HG03432 (cell line): ENCODE results near the gene CNOT6.
A peak's percentile ranks its signal among the peaks of the same experiment; 100 is the strongest.
"Not testable (repeated sequence)": the region's sequence is repeated elsewhere in the genome, so short reads cannot be mapped to it uniquely, and the experiment has no call there.

Experiments
- ATAC-seq: cut with Tn5 transposase; IDR thresholded peaks from one replicate; pipeline ENCODE4 v1.9.1; 2021; ENCODE audit warnings: mild to moderate bottlenecking, moderate library complexity; ENCODE audit not compliant: unreplicated experiment

The CNOT6 gene

DNA sequence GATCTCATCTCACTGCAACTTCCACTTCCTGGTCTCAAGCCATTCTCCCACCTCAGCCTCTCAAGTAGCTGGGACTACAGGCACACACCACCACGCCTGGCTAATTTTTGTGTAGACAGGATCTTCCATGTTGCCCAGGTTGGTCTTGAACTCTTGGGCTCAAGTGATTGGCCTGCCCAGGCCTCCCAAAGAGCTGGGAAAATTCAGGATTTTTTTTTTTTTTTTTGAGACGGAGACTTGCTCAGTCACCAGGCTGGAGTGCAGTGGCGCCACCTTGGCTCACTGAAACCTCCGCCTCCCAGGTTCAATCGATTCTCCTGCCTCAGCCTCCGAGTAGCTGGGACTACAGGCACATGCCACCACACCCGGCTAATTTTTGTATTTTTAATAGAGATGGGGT is 21.8 kb downstream of the CNOT6 start:
- ATAC-seq, result not testable (repeated sequence)

DNA sequence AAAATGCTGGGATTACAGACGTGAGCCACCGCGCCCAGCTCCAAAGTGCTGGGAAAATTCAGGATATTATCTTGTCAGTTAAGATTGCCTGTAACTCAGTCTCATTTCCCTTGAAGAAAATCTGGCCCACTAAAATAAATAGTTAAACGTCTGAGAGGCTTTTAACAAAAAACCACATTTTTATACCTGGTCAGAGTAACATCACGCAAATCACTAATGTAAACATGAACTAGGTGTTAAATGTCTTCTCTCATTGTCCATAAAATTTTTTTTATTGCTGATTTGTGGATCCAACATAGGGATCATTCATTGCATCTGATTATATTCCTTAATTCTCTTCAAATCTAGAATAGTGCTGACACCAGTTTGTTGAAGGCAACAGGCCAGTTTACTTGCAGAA is 22.3 kb downstream of the CNOT6 start:
- no peak for ATAC-seq

DNA sequence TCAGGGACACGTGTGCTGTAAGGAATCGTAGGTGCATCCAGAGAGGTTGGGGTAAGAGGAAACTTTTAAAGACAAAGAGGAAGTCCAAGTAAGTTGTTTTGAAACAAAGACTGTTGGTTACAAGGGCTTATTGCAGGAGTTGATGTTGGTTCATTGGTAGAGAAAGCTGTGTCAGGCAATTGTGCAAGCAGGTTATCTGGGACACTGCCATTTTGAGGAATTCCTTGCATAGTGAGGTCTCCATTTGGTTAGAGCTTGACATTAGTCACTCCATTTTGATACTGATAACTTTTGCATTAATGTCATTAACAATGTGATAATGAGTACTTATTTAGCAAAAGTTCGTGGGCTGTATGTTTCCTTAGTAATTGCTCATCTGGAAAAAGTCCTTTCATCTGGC is 24.9 kb downstream of the CNOT6 start:
- no peak for ATAC-seq

DNA sequence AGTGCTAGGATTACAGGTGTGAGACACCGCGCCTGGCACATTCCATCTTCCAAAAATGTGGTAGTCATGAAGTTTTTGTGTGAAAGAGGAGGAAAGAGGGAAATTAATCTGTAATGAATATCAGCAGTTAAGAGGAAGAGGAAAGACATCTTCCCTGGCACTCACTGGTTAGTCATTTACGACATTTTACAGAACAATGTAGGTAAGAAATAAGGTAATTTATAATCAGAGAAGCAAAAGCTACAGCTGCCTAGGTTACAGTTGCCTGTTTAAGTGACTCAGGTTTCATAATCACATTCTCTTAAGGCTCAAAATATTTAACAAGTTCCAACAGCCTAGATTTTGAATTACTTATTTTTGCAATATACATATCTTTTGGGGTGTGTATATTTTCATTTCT is 26.9 kb downstream of the CNOT6 start:
- no peak for ATAC-seq

DNA sequence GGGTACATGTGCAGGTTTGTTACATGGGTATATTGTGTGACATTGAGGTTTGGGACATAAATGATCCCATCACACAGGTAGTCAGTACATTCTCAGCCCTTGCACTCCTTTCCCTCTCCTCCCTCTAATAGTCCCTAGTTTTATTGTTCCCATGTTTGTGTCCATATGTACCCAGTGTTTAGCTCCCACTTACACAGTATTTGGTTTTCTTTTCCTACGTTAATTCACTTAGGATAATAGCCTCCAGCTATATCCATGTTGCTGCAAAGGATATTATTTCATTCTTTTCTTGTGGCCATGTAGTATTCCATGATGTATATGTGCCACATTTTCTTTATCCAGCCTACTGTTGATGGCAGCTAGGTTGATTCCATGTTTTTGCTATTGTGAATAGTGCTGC is 27.4 kb downstream of the CNOT6 start:
- no peak for ATAC-seq

DNA sequence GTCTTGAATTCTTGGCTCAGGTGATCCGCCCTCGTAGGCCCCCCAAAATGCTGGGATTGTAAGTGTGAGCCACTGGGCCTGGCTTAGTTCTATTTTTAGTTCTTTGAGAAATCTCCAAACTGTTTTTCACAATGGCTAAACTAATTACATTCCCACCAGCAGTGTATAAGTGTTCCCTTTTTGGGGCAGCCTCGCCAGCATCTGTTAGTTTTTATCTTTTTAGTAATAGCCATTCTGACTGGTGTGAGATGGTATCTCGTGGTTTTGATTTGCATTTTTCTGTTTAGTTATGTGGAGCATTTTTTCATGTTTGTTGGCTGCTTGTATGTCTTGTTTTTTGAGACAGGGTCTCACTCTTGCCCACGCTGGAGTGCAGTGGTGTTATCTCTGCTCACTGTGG is 28.2 kb downstream of the CNOT6 start:
- ATAC-seq, result no peak

DNA sequence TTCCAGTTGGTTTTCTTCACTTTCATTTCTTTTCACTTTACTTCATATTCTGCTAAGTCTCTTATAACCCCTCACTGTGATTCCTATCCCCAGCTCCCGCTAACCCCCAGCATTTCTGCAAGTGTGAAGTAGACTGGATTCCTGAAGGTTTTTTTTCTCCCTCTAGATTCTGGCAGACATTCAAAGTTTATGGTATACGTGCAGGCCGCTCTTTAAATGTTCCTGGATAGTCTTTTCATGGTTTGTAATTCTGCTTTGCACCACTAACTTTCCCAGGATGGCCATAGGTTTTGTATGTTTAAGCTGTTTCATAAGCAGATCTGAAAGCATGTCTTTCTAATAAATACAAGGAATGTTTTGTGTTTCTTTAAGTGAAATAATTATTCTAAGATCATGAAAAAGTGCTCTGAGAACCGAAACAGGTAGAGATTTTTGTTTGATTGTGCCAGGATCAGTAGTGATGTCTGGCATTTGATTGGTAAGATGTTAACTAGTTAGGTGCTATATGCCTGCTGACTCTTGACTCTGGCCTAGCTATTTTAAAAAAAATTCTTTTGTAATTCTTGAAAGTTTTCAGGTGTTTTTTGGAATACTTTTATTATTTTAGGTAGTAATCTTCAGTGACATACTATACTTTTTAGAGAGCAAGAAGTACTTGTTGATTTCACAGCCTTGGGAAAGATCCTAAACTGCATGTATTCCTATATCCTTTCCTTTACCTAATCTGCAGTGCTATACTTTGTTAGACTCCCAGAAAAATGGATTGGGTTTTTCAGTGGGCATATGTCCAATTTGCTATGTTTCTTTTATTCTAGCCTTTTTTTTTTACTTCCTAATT is 29.7 kb downstream of the CNOT6 start:
- no peak for ATAC-seq

DNA sequence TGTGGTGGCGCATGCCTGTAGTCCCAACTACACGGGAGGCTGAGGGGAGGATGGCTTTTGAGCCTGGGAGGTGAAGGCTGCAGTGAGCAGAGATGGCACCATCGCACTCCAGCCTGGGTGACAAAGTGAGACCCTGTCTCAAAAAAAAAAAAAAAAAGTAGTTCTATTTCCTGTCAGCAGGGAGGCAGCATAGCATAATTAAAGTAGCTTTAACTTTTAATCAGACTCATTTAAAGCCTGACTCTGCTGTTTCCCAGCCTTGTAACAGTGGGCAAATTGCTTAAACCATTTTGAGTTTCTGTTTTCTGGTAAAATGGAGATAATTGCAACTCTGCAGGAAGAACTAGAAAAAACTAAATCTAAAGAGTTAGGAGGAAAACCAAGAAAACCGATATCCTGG is 31.2 kb downstream of the CNOT6 start:
- no peak for ATAC-seq

DNA sequence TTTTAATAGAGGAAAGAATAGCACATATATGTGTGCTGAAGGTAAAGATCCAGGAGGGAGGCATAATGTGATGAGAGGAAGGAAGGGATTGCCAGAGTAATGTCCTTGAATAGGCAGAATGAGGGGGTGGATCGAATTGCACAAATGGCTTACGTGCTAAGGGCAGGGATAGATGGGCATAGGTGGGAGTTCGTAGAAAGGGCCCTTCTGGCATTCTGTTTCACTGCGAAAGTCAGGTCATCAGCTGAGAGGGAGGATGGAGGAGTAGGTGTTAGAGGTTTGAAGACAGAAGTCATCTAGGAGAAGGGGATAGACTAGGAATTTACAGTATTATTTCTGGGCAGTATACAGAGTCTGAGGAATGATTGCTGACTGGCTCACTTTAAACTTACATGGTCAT is 32.1 kb downstream of the CNOT6 start:
- ATAC-seq, result no peak

DNA sequence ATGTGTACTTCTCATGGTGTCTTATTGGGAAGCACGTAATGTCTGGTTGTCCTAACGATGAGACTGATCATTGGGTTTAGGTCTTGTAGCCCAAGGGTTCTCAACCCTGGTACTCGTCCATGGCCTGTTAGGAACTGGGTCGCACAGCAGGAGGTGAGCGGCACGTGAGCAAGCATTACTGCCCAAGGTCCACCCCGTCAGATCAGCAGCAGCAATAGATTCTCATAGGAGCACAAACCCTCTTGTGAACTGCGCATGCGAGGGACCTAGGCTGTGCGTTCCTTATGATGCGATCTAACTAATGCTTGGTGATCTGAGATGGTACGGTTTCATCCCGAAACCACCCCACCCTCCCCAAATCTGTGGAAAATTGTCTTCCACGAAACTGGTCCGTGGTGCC is 33.5 kb downstream of the CNOT6 start:
- ATAC-seq, result no peak

DNA sequence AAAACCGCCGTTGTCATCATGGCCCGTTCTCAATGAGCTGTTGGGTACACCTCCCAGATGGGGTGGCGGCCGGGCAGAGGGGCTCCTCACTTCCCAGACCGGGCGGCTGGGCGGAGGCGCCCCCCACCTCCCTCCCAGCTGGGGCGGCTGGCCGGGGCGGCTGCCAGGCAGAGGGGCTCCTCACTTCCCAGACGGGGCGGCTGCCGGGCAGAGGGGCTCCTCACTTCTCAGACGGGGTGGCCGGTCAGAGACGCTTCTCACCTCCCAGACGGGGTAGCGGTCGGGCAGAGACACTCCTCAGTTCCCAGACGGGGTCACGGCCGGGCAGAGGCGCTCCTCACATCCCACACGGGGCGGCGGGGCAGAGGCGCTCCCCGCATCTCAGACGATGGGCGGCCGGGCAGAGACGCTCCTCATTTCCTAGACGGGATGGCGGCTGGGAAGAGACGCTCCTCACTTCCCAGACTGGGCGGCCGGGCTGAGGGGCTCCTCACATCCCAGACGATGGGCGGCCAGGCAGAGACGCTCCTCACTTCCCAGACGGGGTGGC is 36.9 kb downstream of the CNOT6 start:
- not testable (repeated sequence) for ATAC-seq

DNA sequence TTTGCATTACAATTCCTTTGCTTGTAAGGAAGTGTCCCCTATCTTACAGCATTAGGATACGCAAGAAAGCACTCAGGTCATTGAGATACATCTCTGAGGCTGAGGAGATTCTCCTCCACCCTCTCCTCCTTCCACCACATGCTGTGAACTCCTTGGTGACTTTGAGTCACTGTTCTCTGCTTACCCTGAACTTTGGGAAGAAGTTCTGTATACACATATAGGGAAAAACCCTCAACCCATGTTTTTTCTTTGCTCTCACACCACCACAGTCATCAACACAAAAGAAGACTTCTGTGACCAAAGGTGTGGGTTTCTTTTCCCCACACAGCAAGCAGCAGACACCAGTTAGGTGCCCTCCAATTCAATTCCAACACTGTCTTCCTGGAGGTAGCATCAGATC is 38.1 kb downstream of the CNOT6 start:
- no peak for ATAC-seq

DNA sequence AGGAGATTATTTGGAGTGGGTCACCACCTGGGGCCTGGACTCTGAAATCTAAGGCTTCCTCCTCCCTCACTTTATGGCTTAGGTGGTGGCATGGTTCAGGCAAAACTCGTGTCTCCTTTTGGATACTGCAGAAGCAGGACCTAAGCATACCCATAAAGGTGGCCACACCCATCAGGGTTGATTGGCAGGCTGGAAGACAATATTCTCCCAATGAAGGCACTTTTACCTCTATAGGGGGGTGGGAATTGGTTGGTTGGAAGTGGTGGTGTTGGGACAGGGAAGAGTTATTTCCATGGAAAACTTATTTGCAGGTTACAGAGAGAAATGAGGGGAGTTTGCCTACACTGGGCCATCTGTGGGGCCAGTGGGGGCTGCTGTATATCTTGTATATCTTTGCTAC is 39.7 kb downstream of the CNOT6 start:
- ATAC-seq, result no peak

DNA sequence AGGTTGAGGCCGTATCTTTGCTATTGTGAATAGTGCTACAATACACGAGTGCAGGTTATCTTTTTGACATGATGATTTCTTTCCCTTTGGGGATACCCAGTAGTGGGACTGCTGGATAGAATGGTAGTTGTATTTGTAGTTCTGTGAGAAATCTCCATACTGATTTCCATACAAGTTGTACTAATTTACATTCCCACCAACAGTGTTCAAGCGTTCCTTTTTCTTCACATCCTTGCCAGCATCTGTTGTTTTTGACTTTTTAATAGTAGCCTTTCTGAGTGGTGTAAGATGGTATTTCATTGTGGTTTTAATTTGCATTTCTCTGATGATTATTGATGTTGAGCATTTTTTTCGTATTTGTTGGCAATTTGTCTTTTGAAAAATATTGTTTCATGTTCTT is 41.4 kb downstream of the CNOT6 start:
- no peak for ATAC-seq

DNA sequence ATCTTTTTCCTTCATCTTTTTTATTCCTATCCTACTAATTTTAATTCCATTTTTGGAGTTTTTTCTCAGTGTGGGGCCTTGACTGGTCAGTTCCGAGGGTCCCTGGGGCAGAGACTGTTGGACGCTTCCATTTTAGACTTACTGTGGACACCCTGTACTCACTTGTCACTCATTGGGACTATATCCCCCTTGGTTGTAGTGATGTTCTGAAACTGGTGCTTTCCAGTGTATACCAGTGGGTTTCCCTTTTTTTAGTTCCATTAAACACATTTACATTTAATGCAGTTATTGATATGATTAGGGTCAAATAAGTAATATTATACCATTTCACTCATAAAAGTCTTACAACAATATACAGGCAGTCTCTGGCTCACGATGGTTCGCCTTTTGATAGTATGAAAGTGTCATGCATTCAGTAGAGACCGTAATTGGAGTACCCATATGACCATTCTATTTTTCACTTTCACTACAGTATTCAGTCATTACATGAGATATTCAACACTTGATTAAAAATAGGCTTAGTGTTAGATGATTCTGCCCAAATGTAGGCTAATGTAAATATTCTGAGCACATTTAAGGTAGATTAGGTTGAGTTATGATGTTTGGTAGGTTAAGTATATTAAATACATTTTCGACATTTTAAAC is 46.0 kb downstream of the CNOT6 start:
- ATAC-seq, result peak; percentile 91

DNA sequence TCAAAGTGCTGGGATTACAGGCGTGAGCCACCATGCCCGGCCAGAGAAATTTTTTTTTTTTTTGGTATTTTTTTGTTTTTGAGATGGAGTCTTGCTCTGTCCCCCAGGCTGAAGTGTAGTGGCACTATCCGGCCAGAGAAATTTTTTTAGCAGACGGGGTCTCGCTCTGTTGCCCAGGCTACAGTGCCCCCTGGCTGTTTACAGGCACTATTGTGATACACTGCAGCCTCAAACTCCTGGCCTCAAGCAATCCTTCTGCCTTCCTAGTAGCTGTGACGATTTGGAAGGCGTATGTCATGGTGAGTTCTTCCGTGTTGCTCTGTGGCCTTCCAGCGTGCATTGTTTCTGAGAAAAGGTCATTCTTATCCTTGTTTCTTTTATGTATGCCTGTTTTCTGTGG is 47.5 kb downstream of the CNOT6 start:
- ATAC-seq, result no peak

DNA sequence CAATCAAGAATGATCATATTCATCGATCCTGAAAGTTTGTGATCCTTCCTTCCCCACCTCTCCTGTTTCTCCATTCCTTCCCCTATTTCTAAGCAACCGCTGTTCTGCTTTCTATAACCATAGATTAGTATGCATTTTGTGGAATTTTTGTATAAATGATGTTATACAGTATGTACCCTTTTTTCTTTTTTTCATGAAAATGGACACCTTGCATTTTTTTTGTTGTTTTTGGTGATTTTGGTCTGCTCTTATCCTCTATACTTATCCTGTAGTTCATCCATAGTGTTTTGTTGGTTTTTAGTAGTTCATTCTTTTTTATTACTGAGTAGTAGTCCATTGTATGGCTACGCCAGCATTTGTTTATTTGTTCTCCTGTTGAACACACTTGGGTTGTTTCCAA is 51.1 kb downstream of the CNOT6 start:
- ATAC-seq, result no peak

DNA sequence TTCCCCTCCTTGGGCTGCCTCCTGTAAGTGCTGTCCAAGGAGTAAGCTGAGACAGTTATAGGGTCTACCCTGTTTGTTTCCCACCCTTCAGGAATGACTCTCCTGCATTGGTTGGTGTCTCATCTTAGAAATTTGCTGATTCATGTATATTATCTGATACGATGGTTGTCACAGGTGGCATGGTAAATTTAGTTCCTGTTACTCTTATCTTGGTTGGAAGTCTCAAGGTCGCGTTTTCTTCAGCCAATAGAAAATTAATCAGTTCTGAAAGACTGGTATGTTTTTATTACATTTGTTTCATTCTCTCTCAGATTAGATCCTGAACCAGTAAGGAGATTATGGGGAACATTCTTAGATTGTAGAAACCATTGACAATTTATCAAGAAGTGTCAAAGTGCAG is 54.4 kb downstream of the CNOT6 start:
- no peak for ATAC-seq

DNA sequence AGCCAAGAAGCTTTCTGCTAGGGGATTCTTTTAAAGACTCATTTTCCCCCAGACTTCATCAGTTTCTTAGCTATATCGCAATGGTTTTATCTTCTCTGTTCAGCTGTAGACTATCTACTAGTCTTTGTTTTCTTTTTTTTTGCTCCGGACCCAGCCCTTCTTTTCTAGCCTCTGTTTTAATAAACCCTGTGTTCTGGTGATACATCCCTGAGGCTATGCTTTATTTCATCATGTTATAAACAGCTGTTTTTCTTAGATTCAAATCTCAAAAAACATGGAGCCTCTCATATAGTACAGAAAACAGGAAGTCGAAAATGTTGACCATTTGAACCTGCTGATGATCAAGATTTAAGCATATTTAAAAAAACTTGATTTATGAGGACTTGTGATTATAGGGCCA is 59.4 kb downstream of the CNOT6 start:
- ATAC-seq, result no peak

DNA sequence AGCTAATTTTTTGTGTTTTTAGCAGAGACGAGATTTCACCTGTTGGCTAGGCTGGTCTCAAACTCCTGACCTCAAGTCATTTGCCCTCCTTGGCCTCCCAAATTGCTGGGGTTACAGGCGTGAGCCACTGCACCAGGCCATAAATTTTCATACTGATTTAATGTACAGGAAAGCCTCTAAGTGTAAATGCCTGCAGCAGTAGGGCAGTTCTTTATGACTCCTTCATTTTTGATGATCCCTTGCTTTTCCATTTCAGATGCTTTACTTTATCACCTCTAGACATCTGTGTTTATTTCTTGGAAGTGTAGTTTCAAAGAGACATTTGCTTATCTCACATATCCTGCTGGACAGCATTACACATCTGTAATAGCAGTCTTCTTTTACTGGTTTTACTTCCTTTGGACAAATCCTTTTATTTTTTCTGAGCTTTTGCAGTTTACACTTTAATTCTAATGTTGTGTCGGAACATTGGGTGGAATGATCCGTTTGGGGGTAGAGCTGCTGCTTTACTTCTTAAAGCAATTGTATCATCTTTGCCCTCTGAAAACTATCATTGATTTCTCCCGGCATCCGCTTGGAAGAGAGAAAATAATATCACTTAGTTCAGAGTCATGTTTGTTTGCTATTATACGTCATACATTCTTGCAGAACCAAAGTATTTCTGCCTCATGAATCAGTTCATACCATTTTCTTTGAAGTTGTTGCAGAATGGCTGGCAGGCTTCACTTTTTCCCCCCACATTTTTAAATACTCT is 61.2 kb downstream of the CNOT6 start:
- no peak for ATAC-seq

DNA sequence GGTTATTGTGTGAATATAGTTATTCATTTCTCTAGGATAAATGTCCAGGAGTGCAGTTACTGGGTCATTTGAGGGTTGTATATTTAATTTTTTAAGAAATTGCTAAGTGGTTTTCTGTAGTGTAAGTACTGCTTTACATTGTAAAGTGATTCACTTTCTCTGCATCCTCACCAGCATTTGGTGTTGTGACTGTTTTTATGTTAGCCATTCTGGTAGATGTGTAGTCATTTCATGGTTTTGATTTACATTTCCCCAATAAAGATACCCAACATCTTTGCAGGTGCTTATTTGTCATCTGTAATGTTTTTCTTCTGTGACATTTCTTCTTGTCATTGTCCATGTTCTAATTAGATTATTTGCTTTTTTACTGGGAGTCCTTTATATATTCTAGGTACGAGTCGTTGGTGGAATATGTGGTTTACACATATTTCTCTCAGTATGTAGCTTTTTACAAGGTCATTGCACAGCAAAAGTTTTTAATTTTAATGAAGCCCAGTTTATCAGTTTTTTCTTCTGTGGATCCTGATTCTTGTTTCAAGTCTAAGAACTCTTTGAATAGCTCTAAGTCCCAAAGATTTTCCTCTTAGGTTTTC is 63.1 kb downstream of the CNOT6 start:
- no peak for ATAC-seq
